Naive B cell (primary cell): ENCODE data around the gene SYTL3. TPM values are rescaled to one million over a fixed set of nuclear protein-coding genes. Genes with fewer than 3 reads are reported as not detected.

Source experiments
- ATAC-seq, 2 donors: fragments of 150-1000 bp; cut with Tn5 transposase; 2 replicates each; pipeline ENCODE4 v1.10.0; 2021; ENCODE audit warnings: low read depth in 2 of 2, mild to moderate bottlenecking in 2 of 2, moderate library complexity in 2 of 2
- DNase-seq: peaks from one replicate; pipeline ENCODE4 v3.0.0; 2022
- H3K27ac Mint-ChIP-seq, 6 donors: one replicate each; pipeline ENCODE4 v1.8.0; 2020 to 2022; ENCODE audit warnings: mild to moderate bottlenecking in 6 of 6, mixed read lengths in 6 of 6, moderate library complexity in 5 of 6, inconsistent platforms in 2 of 6
- H3K27me3 Mint-ChIP-seq, 3 donors: one replicate each; pipeline ENCODE4 v1.8.0; 2021 to 2022; ENCODE audit warnings: mixed read lengths in 3 of 3, mild to moderate bottlenecking in 1 of 3
- H3K36me3 Mint-ChIP-seq, 2 donors: one replicate each; pipeline ENCODE4 v1.8.0; 2020 to 2022; ENCODE audit warnings: mixed read lengths in 2 of 2, inconsistent platforms in 1 of 2, mild to moderate bottlenecking in 1 of 2
- H3K4me1 Mint-ChIP-seq, 3 donors: one replicate each; pipeline ENCODE4 v1.8.0; 2020 to 2022; ENCODE audit warnings: mixed read lengths in 3 of 3, inconsistent platforms in 1 of 3, mild to moderate bottlenecking in 1 of 3, moderate library complexity in 1 of 3
- H3K4me3 Mint-ChIP-seq, 8 donors: one replicate each; pipeline ENCODE4 v1.8.0; 2020 to 2022; ENCODE audit warnings: mild to moderate bottlenecking in 8 of 8, mixed read lengths in 8 of 8, moderate library complexity in 8 of 8, inconsistent platforms in 2 of 8
- H3K9me3 Mint-ChIP-seq, 7 donors: one replicate each; pipeline ENCODE4 v1.8.0; 2020 to 2022; ENCODE audit warnings: mixed read lengths in 7 of 7, mild to moderate bottlenecking in 5 of 7, inconsistent platforms in 2 of 7, moderate library complexity in 1 of 7
- polyA plus RNA-seq, 6 donors: library from polyadenylated mRNA; unstranded; fragments of 300-500 nt; fragmentation: Illumina TruSeq; gene quantifications; one replicate each; pipeline ENCODE4 v1.2.3, GENCODE V29; 2021; ENCODE audit warnings: low read depth in 6 of 6

The SYTL3 gene
- polyA plus RNA-seq, 6 donors from 2014 or later: 0.12 to 0.71 (median 0.31) TPM; not detected in 2

DNA sequence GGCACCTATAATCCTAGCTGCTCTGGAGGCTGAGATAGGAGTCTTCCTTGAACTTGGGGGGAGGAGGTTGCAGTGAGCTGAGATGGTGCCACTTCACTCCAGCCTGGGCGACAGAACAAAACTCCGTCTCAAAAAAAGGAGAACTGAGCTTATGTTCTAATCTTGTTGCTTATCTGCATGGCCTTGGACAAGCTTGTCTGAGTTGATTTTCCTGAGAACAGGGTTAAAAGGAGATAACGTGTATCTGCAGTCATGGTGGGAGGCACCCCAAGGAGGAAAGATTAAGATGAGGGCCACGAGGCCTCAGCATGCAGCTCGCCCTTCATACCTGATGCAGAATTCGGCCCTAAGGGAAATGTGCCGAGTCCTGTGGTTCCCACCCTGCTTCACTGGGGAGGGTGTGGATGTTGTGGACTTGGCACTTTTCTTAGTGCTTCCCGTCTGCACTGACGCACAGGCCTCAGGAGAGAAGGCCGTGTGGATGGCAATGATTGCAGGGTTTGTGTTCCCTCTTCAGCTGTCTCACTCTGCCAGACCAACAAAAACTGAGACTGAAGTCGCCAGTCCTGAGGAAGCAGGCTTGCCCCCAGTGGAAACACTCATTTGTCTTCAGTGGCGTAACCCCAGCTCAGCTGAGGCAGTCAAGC is 113.1 kb downstream of the SYTL3 start:
- H3K4me1 Mint-ChIP-seq: peaks cover 12 to 17% (median 13%) of the 10 kb centered on the region in 3 donors
- ATAC-seq: no peak
- no peak for DNase-seq
- H3K27me3 Mint-ChIP-seq: no peaks in the 10 kb centered on the region
- no peaks in the 10 kb centered on the region for H3K9me3 Mint-ChIP-seq
- peak overlapping the region in 5 of 6 donors; percentile 63 to 94 (median 79) for H3K27ac Mint-ChIP-seq
- peak overlapping the region in 3 of 8 donors; percentile 25 to 62 (median 53) for H3K4me3 Mint-ChIP-seq
- H3K36me3 Mint-ChIP-seq: peaks cover 11 to 31% of the 10 kb centered on the region in 2 donors

DNA sequence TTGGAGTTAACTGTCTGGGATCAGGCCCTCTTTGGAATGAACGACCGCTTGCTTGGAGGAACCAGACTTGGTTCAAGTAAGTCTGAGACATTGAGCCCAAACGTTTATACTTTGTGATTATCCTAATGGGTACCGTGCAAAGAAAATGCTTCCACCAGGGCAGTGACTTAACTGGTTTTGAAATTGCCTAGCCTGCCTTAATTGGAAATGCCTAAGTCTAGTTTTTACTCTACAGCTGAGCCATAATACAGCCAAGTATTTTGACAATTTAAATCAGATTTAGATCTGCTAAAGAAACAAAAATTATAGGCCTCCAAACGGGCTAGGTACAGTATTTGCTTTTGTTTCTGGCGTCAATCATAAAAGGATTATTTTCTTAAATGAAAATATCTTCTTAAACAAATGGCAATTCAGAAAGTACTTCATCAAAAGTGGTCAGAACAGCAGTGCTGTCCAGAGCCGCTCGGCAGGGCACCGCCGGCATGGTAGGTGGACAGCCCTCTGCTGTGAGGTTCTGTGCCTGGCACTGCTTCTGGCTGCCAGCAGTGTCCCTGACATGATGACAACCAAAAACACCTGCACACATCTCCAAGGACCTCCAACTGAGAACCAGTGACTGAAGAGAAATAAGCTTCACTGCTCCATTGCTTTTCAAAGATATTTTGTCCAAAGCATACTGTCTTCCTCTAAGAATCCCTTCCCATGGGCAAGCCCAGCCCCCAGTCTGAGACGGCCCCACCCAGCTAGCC is 113.8 kb downstream of the SYTL3 start:
- peak; percentile 48 for DNase-seq
- H3K36me3 Mint-ChIP-seq: peaks cover 17 to 33% of the 10 kb centered on the region in 2 donors
- H3K9me3 Mint-ChIP-seq: no peaks in the 10 kb centered on the region
- H3K27me3 Mint-ChIP-seq: no peaks in the 10 kb centered on the region
- H3K4me1 Mint-ChIP-seq: peaks cover 12 to 21% (median 13%) of the 10 kb centered on the region in 3 donors
- H3K27ac Mint-ChIP-seq: peak overlapping the region in 5 of 6 donors; percentile 67 to 94 (median 89)
- peak in 1 of 2 donors; percentile 9 for ATAC-seq
- H3K4me3 Mint-ChIP-seq: peak overlapping the region in 4 of 8 donors; percentile 40 to 77 (median 53)

DNA sequence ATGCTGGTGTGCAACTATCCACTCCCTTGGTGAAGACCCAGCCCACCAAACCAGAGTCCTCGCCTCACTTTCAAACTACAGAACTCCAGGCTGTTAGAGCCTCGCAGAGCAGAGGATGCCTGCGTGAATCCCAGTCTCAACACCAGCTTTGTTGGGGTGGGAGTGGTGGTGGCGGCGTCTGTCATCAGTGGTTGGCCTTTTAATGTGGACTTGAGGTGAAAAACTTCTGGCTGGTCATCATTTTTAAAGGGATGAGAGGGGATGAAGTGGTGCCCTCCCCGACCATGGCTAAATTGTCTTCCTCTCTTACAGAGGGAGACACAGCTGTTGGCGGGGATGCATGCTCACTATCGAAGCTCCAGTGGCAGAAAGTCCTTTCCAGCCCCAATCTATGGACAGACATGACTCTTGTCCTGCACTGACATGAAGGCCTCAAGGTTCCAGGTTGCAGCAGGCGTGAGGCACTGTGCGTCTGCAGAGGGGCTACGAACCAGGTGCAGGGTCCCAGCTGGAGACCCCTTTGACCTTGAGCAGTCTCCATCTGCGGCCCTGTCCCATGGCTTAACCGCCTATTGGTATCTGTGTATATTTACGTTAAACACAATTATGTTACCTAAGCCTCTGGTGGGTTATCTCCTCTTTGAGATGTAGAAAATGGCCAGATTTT is 114.5 kb downstream of the SYTL3 start:
- peak in 1 of 2 donors; percentile 8 for ATAC-seq
- peaks cover 20 to 33% of the 10 kb centered on the region in 2 donors for H3K36me3 Mint-ChIP-seq
- peak overlapping the region in 4 of 8 donors; percentile 40 to 77 (median 53) for H3K4me3 Mint-ChIP-seq
- peaks cover 13 to 21% (median 13%) of the 10 kb centered on the region in 3 donors for H3K4me1 Mint-ChIP-seq
- no peaks in the 10 kb centered on the region for H3K9me3 Mint-ChIP-seq
- H3K27ac Mint-ChIP-seq: peak overlapping the region in 4 of 6 donors; percentile 72 to 94 (median 92)
- no peaks in the 10 kb centered on the region for H3K27me3 Mint-ChIP-seq
- no peak for DNase-seq

DNA sequence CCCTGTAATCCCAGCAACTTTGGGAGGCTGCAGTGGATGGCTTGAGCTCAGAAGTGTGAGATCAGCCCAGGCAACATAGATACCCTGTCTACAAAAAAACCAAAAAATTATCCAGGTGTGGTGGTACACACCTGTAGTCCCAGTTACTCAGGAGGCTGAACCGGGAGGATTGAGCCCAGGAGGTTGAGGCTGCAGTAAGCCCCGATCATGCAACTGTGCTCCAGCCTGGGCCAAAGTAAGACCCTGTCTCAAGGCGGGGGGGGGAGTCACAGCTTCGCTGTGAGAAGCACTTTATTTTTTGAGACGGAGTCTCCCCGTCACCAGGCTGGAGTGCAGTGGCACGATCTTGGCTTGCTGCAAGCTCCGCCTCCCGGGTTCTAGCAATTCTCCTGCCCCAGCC is 115.1 kb downstream of the SYTL3 start:
- ATAC-seq (peak; percentile 10 to 12), DNase-seq (peak; percentile 36)
- Mint-ChIP-seq H3K27ac (peak overlapping the region in 4 of 6 donors; percentile 63 to 94 (median 92)), H3K4me3 (peak overlapping the region in 2 of 8 donors; percentile 62 to 83), H3K9me3 (no peaks in the 10 kb centered on the region), H3K27me3 (no peaks in the 10 kb centered on the region), H3K36me3 (peaks cover 26 to 38% of the 10 kb centered on the region in 2 donors), H3K4me1 (peaks cover 13 to 27% (median 19%) of the 10 kb centered on the region in 3 donors)

DNA sequence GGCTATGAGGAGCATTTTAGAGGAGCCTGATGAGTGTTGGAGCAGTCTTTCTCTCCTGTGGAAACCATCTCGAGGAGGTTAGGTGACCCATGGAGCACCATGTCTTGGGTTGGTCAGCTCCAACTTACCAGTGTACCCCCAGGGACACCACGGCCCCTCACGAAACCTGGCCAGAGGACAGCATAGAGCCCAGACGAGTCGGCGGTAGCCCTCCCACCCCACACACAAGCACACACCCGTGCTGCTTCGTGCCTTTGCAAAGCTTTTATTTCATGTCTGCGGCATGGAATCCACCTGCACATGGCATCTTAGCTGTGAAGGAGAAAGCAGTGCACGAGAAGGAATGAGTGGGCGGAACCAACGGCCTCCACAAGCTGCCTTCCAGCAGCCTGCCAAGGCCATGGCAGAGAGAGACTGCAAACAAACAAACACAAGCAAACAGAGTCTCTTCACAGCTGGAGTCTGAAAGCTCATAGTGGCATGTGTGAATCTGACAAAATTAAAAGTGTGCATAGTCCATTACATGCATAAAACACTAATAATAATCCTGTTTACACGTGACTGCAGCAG is 115.7 kb downstream of the SYTL3 start:
- Mint-ChIP-seq H3K27me3 (no peaks in the 10 kb centered on the region), H3K4me3 (peak overlapping the region in 2 of 8 donors; percentile 62 to 83), H3K36me3 (peaks cover 33 to 38% of the 10 kb centered on the region in 2 donors), H3K9me3 (peaks cover 0 to 3% (median 0%) of the 10 kb centered on the region in 7 donors), H3K4me1 (peaks cover 13 to 29% (median 22%) of the 10 kb centered on the region in 3 donors), H3K27ac (peak overlapping the region in 4 of 6 donors; percentile 50 to 94 (median 92))
- DNase-seq (peak; percentile 33), ATAC-seq (peak in 1 of 2 donors; percentile 5)

DNA sequence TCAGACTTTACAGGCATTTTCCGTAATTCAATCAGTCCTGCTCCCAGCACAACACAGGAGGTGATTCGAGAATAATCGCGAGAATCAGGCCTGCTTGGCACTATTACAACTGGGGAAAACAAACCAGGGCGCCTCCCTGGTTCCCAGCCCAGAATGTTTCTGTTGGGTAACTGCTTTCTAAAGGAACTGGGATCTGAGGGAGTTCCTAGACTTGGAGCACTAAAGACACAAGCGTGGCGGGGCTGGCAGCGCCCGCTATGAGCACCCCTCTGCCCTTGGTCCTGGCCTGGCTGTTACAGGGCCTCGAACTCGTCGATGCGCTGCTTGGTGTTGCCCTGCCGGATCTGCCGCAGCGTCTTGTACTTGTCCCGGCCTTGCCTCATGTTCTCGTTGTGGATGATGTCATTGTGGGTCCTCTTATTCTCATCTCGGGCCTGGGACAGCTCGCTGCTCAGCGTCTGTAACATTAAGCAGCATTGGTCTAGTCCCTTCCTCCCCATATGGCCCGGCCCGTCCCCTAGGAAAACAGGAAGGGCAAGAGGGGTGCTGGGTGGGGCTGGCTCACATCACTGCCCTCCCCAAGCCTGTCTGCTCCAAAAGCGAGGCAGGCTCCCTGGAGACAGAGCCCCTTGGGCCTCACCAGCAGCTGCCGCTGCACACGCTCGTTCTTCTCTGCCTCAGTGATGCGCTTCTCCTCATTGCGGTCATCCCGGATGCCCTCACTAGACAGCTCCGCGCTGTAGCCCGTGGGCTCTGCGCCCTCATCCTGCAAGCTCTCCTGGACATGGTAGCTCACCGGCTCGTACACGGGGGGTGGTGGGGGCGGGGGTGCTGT is 117.0 kb downstream of the SYTL3 start:
- Mint-ChIP-seq H3K27me3 (no peaks in the 10 kb centered on the region), H3K27ac (peak overlapping the region in 5 of 6 donors; percentile 42 to 94 (median 88))

DNA sequence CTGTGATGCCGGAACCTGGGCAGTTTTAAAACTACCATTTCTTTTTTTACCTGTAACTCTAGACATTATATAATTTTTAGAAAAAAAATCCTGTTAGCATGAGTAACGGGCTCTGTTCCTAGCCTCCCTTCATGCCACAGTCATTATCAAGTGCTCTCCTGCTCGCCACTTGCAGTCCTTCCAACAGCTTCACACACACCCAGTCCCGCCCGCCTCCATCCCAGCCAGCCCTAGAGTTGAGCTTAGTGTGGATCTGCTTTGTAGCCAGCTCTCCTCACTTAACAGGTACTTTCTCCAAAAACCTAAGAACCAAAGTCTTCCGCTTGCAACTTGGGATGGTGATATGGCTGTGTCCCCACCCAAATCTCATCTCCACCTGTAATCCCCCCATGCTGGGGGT is 117.9 kb downstream of the SYTL3 start:
- Mint-ChIP-seq H3K4me3 (peak overlapping the region in 3 of 8 donors; percentile 13 to 66 (median 25)), H3K4me1 (peaks cover 11 to 38% (median 38%) of the 10 kb centered on the region in 3 donors), H3K27me3 (no peaks in the 10 kb centered on the region), H3K27ac (peak overlapping the region in 3 of 6 donors; percentile 81 to 94 (median 94)), H3K36me3 (peaks cover 49 to 51% of the 10 kb centered on the region in 2 donors), H3K9me3 (peaks cover 0 to 3% (median 0%) of the 10 kb centered on the region in 7 donors)
- ATAC-seq (no peak), DNase-seq (no peak)

More for the DNA sequence above, 117.0 kb downstream of the SYTL3 start:
- peaks cover 45 to 49% of the 10 kb centered on the region in 2 donors for H3K36me3 Mint-ChIP-seq
- peak overlapping the region in 3 of 8 donors; percentile 13 to 61 (median 29) for H3K4me3 Mint-ChIP-seq
- H3K4me1 Mint-ChIP-seq: peaks cover 12 to 35% (median 35%) of the 10 kb centered on the region in 3 donors
- DNase-seq: peak; percentile 29
- peak in 1 of 2 donors; percentile 2 for ATAC-seq
- H3K9me3 Mint-ChIP-seq: peaks cover 0 to 3% (median 0%) of the 10 kb centered on the region in 7 donors

DNA sequence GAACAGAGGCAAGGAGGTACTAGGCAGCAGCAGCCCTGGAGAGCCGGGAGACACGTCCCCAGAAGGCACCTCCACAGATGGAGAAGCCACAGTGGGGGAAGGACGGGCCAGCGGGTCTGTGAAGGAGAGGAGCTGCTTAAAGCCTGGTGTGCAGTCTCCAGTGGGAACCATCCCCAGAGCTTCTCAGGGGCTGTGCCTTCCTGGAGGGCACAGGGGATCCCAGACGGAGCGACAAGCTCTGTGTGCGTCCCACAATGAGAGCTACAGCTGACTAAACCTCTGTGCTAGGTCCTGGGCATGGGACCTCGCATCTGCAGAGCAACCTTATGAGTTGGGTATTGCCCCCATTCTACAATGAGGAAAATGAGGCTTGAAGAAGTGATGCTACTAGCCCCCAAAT is 118.6 kb downstream of the SYTL3 start:
- Mint-ChIP-seq H3K4me3 (peak overlapping the region in 2 of 8 donors; percentile 66 to 82), H3K27ac (peak overlapping the region in 3 of 6 donors; percentile 15 to 94 (median 81)), H3K9me3 (peaks cover 0 to 3% (median 0%) of the 10 kb centered on the region in 7 donors), H3K36me3 (peaks cover 51 to 52% of the 10 kb centered on the region in 2 donors), H3K4me1 (peaks cover 9 to 44% (median 38%) of the 10 kb centered on the region in 3 donors), H3K27me3 (no peaks in the 10 kb centered on the region)
- DNase-seq: peak; percentile 10
- no peak for ATAC-seq

DNA sequence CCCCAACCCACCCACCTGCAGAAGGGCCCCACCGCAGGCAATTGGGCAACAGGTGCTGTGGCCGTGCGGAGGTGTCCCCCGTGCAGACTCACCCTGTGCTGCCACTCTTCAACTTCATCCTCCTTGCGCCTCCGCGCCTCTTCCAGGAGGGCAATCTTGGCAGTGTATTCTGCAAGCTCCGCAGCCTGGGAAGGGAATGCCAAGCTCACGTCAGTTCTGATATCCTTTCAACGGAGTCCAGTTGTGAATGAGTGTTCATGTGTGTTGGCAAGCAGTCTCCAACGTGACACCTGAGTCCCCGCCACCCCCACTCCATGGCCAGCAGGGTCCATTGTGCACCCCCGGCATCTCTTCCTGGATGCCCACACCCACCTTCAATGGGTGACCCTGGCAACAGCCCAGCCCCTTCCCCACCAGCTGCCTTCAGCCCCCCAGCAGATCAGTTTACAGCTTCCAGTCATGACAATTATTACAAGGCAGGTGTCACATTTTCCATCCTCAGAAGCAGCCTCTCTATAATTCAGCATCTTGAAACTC is 119.4 kb downstream of the SYTL3 start:
- ATAC-seq: no peak
- H3K9me3 Mint-ChIP-seq: peaks cover 0 to 3% (median 0%) of the 10 kb centered on the region in 7 donors
- H3K36me3 Mint-ChIP-seq: peaks cover 51 to 53% of the 10 kb centered on the region in 2 donors
- no peaks in the 10 kb centered on the region for H3K27me3 Mint-ChIP-seq
- DNase-seq: peak; percentile 22
- peak overlapping the region in 4 of 8 donors; percentile 22 to 70 (median 64) for H3K4me3 Mint-ChIP-seq
- H3K27ac Mint-ChIP-seq: peak overlapping the region in 5 of 6 donors; percentile 30 to 94 (median 51)
- H3K4me1 Mint-ChIP-seq: peaks cover 4 to 47% (median 34%) of the 10 kb centered on the region in 3 donors

DNA sequence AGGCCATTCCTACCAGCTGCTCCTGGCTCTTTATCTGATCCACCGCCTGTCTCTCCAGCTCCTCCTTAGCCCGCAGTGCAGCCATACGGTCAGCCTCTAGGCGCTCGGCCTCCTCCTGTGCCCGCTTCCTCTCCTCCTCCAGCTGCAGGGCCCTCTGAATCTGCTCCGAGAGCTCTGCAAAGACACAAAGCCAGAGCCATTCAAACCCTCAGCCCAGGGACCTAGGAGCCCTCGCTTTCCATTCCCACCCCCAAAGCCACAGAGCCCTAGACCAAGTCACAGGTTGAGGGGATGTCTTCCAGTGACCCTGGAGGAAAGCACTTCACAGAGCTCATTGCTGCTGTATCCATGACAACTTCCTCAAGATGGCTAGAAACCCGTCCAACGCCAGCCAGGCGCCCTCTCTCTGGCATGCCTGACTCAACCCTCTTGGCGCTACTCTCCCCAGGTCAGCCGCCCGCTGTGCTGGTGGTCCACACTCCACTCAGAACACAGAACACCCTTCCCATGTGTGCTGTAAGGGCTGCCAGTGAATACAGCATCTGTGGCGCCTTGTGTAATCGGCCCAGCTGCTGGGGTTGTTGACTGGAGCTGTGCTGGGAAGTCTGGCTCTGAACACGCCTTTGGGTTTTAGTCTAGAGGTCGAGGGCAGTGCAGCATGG is 120.0 kb downstream of the SYTL3 start:
- Mint-ChIP-seq H3K4me3 (peak overlapping the region in 3 of 8 donors; percentile 56 to 70 (median 66)), H3K27me3 (no peaks in the 10 kb centered on the region), H3K36me3 (peaks cover 48 to 51% of the 10 kb centered on the region in 2 donors), H3K9me3 (peaks cover 0 to 3% (median 0%) of the 10 kb centered on the region in 7 donors), H3K27ac (peak overlapping the region in 5 of 6 donors; percentile 46 to 94 (median 89)), H3K4me1 (peaks cover 3 to 49% (median 34%) of the 10 kb centered on the region in 3 donors)
- no peak for ATAC-seq
- DNase-seq: peak; percentile 11
